Mesenchymal stem cell (in vitro differentiated cells and primary cell): ENCODE results near the gene RCBTB1.
"Not testable (repeated sequence)": the region's sequence is repeated elsewhere in the genome, so short reads cannot be mapped to it uniquely, and the experiment has no call there.

ENCODE experiments used
- DNase-seq: peaks from one replicate; pipeline ENCODE4 v3.0.0-alpha.2; 2013
- H2AFZ ChIP-seq: one replicate; pipeline ENCODE4 v1.6.1; 2013; ENCODE audit warnings: low read depth, mild to moderate bottlenecking, control low read depth, inconsistent platforms, low read length, moderate library complexity
- H2AK5ac ChIP-seq: 2 replicates; pipeline ENCODE4 v1.6.1; 2013; ENCODE audit warnings: low read length, moderate library complexity, mild to moderate bottlenecking, inconsistent platforms; ENCODE audit not compliant: severe bottlenecking
- H2BK120ac ChIP-seq: one replicate; pipeline ENCODE4 v1.6.1; 2013; ENCODE audit warnings: low read depth, mild to moderate bottlenecking, inconsistent platforms, low read length, moderate library complexity
- H2BK12ac ChIP-seq, 2 experiments: one replicate each; pipeline ENCODE4 v1.6.1; 2013; ENCODE audit warnings: inconsistent platforms in 2 of 2, low read length in 2 of 2, mild to moderate bottlenecking in 2 of 2, moderate library complexity in 2 of 2, control low read depth in 1 of 2
- H2BK15ac ChIP-seq: one replicate; pipeline ENCODE4 v1.6.1; 2013; ENCODE audit warnings: mild to moderate bottlenecking, low read depth, inconsistent platforms; ENCODE audit not compliant: poor library complexity, severe bottlenecking
- H2BK5ac ChIP-seq: 2 replicates; pipeline ENCODE4 v1.6.1; 2013; ENCODE audit warnings: low read depth, mild to moderate bottlenecking, low read length, control low read depth, inconsistent platforms; ENCODE audit not compliant: poor library complexity, severe bottlenecking
- H3K14ac ChIP-seq, 2 experiments: one replicate each; pipeline ENCODE4 v1.6.1; 2013; ENCODE audit warnings: inconsistent platforms in 2 of 2, low read length in 2 of 2, control low read depth in 1 of 2, mild to moderate bottlenecking in 1 of 2, moderate library complexity in 1 of 2
- H3K18ac ChIP-seq, 2 experiments: one replicate each; pipeline ENCODE4 v1.6.1; 2013; ENCODE audit warnings: inconsistent platforms in 2 of 2, low read length in 2 of 2, control low read depth in 1 of 2, low read depth in 1 of 2, mild to moderate bottlenecking in 1 of 2
- H3K23ac ChIP-seq, 2 experiments: one replicate each; pipeline ENCODE4 v1.6.1; 2013; ENCODE audit warnings: inconsistent platforms in 2 of 2, low read length in 2 of 2, mild to moderate bottlenecking in 2 of 2, moderate library complexity in 2 of 2, control low read depth in 1 of 2
- H3K27ac ChIP-seq: 2 replicates; pipeline ENCODE4 v1.5.1; 2013; ENCODE audit warnings: mild to moderate bottlenecking, moderate library complexity, low read length, control low read depth, inconsistent platforms; ENCODE audit not compliant: poor library complexity, severe bottlenecking
- H3K27me3 ChIP-seq, 2 experiments: 2 replicates each; pipeline versions ENCODE4 v1.6.1 to v1.7.0; 2013; ENCODE audit warnings: low read length in 2 of 2, mild to moderate bottlenecking in 2 of 2, moderate library complexity in 2 of 2, control low read depth in 1 of 2, inconsistent platforms in 1 of 2; ENCODE audit not compliant: control insufficient read depth in 1 of 2, insufficient read depth in 1 of 2
- H3K36me3 ChIP-seq, 2 experiments: 2 replicates each; pipeline versions ENCODE4 v1.6.1 to v1.7.0; 2013; ENCODE audit warnings: low read length in 2 of 2, control low read depth in 1 of 2, inconsistent platforms in 1 of 2, low read depth in 1 of 2, mild to moderate bottlenecking in 1 of 2; ENCODE audit not compliant: insufficient read depth in 2 of 2, control insufficient read depth in 1 of 2
- H3K4ac ChIP-seq, 2 experiments: one replicate each; pipeline ENCODE4 v1.6.1; 2013; ENCODE audit warnings: inconsistent platforms in 2 of 2, low read length in 2 of 2, mild to moderate bottlenecking in 2 of 2, moderate library complexity in 2 of 2, control low read depth in 1 of 2, low read depth in 1 of 2
- H3K4me1 ChIP-seq: 2 replicates; pipeline ENCODE4 v1.6.1; 2013; ENCODE audit warnings: low read depth, low read length, control low read depth; ENCODE audit not compliant: control insufficient read depth, insufficient read depth
- H3K4me2 ChIP-seq: 2 replicates; pipeline ENCODE4 v1.6.1; 2013; ENCODE audit warnings: low read length, mild to moderate bottlenecking, inconsistent platforms; ENCODE audit not compliant: poor library complexity, severe bottlenecking
- H3K4me3 ChIP-seq, 2 experiments: 2 replicates each; pipeline versions ENCODE4 v1.5.1 to v1.7.0; 2013; ENCODE audit warnings: low read length in 2 of 2, mild to moderate bottlenecking in 2 of 2, control low read depth in 1 of 2, low read depth in 1 of 2; ENCODE audit not compliant: insufficient read depth in 1 of 2
- H3K79me1 ChIP-seq: replicated peaks from 2 replicates; pipeline ENCODE4 v1.6.1; 2013; ENCODE audit warnings: mild to moderate bottlenecking, control low read depth, low read length, inconsistent platforms; ENCODE audit not compliant: poor library complexity, severe bottlenecking
- H3K9ac ChIP-seq: 2 replicates; pipeline ENCODE4 v1.7.0; 2013; ENCODE audit warnings: mild to moderate bottlenecking, low read length, moderate library complexity
- H3K9me3 ChIP-seq: 2 replicates; pipeline ENCODE4 v1.7.0; 2013; ENCODE audit warnings: mild to moderate bottlenecking, low read length; ENCODE audit not compliant: control insufficient read depth
- H4K8ac ChIP-seq: one replicate; pipeline ENCODE4 v1.6.1; 2013; ENCODE audit warnings: inconsistent platforms, mild to moderate bottlenecking, low read length, moderate library complexity
- H4K91ac ChIP-seq: one replicate; pipeline ENCODE4 v1.6.1; 2013; ENCODE audit warnings: mild to moderate bottlenecking, low read length, inconsistent platforms
- WGBS: methylation state at CpG from one replicate; pipeline ENCODE4 v1.1.7; 2013; ENCODE audit warnings: mixed read lengths; 5-methylcytosine and 5-hydroxymethylcytosine counted together

The RCBTB1 gene

DNA sequence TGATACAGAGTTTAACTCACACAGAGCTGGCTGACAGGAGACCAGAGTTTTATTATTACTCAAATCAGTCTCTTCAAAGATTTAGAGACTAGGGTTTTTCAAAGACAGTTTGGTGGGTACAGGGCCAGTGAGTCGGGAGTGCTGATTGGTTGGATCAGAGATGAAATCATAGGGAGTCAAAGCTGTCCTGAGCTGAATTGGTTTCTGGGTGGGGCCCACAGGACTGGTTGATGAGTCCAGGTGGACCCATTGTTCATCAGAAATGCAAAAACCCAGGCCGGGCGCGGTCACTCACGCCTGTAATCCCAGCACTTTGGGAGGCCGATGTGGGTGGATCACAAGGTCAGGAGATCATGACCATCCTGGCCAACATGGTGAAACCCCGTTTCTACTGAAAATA is 17.3 kb upstream of the RCBTB1 start:
- H4K91ac ChIP-seq, H2AK5ac ChIP-seq, H3K4ac ChIP-seq, DNase-seq, H3K79me1 ChIP-seq, H3K14ac ChIP-seq, H3K9me3 ChIP-seq, H4K8ac ChIP-seq, H3K9ac ChIP-seq, H3K23ac ChIP-seq, H3K4me1 ChIP-seq, H3K4me3 ChIP-seq, H2BK5ac ChIP-seq, H3K36me3 ChIP-seq, H2BK12ac ChIP-seq, H3K4me2 ChIP-seq, H3K27ac ChIP-seq, H3K18ac ChIP-seq, H2BK120ac ChIP-seq, H3K27me3 ChIP-seq, H2AFZ ChIP-seq, H2BK15ac ChIP-seq: not testable (repeated sequence)
- 97% methylated on average over 7 of the region's 7 CpGs for WGBS

DNA sequence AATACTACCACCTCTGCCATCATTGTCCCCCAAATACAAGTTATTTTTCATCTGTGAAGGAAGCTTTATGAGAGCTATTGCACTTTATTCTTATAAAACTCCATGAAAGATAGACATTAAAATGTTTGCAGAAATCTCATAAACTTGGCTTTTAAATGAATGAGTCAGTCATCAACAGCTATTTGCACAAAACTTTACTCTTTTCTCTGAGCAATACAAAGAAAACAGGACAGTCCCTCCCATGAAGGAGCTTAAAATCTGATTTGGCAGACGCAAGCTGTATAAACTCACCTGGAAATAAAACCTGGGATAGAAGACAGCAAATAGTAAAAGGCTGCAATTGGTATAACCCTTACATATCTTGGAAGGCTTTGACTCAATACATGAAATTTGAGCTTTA is 16.6 kb upstream of the RCBTB1 start:
- H4K91ac ChIP-seq: no peak overlapping the region
- H4K8ac ChIP-seq: no peak overlapping the region
- no peak overlapping the region for H3K4me3 ChIP-seq
- H2BK5ac ChIP-seq: no peak overlapping the region
- no peak overlapping the region for H3K14ac ChIP-seq
- H3K4me2 ChIP-seq: no peak overlapping the region
- H3K36me3 ChIP-seq: no peaks in the 10 kb centered on the region
- no peak overlapping the region for H2BK15ac ChIP-seq
- H3K79me1 ChIP-seq: no peaks in the 10 kb centered on the region
- H2AFZ ChIP-seq: no peak overlapping the region
- no peak overlapping the region for H3K9ac ChIP-seq
- no peak overlapping the region for H3K27ac ChIP-seq
- H3K18ac ChIP-seq: no peak overlapping the region
- H3K27me3 ChIP-seq: peaks cover 0 to 3% of the 10 kb centered on the region in 2 experiments
- no CpG with 5 or more reads among the region's 1 CpG for WGBS
- no peak for DNase-seq
- no peak overlapping the region for H2BK12ac ChIP-seq
- no peaks in the 10 kb centered on the region for H3K9me3 ChIP-seq
- no peak overlapping the region for H3K4ac ChIP-seq
- H3K23ac ChIP-seq: no peak overlapping the region
- peaks cover 1% of the 10 kb centered on the region for H3K4me1 ChIP-seq
- H2BK120ac ChIP-seq: no peak overlapping the region
- no peak overlapping the region for H2AK5ac ChIP-seq

DNA sequence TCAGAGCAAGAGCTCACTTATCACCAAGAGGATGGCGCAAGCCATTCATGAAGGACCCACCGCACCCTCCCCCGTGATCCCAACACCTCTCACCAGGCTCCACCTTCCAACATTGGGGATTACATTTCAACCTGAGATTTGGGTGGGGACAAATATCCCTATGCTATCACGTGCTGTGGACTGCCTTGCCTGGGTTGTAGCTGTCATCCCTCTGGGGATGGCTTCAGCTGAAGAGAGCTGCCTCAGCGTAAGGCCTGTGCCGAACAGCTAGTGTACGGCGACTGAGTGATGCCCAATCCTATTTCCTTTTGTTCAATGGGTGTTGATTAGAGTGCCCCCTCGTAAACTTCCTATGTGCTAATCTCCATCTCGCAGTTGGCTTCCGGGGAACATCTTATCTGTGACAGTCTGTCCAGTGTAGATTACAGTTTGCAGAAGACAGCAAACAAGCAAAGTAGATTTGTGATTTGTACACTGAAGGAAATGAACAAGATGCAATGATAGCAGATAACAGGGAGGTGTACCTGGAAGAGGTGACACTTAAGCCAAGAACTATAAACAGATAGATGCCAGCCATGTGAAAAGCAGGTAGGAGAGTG is 11.8 kb upstream of the RCBTB1 start:
- no peaks in the 10 kb centered on the region for H3K36me3 ChIP-seq
- H2BK120ac ChIP-seq: no peak overlapping the region
- no peak overlapping the region for H3K4ac ChIP-seq
- no peak overlapping the region for H3K4me2 ChIP-seq
- no peaks in the 10 kb centered on the region for H3K4me1 ChIP-seq
- no peak overlapping the region for H4K8ac ChIP-seq
- H3K23ac ChIP-seq: no peak overlapping the region
- no peak overlapping the region for H3K18ac ChIP-seq
- no peak overlapping the region for H3K27ac ChIP-seq
- 79% methylated on average over 10 of the region's 11 CpGs for WGBS
- no peak overlapping the region for H2AK5ac ChIP-seq
- H2BK15ac ChIP-seq: no peak overlapping the region
- peaks cover 0 to 3% of the 10 kb centered on the region in 2 experiments for H3K27me3 ChIP-seq
- H2BK5ac ChIP-seq: no peak overlapping the region
- no peak overlapping the region for H3K4me3 ChIP-seq
- DNase-seq: no peak
- no peak overlapping the region for H3K14ac ChIP-seq
- no peak overlapping the region for H2BK12ac ChIP-seq
- H3K9ac ChIP-seq: no peak overlapping the region
- no peak overlapping the region for H2AFZ ChIP-seq
- no peak overlapping the region for H4K91ac ChIP-seq
- no peaks in the 10 kb centered on the region for H3K79me1 ChIP-seq
- H3K9me3 ChIP-seq: no peaks in the 10 kb centered on the region

DNA sequence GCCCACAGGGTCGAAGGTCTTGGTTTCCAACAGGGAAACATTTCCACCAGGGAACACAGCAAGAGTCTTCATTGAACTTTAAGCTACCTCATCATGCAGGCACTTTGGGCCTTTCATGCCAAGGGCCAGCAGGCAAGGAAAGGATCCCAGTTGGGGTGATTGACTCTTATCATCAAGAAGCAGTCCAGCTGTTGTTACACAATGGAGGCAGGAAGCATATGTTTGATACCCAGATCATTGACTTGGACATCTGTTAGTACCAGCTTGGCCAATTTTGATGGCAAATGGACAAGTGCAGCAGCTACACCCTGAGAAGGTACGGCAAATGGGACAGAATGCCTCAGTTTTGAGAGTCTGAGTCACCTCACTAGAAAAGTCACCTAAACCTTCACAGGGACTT is 10.9 kb upstream of the RCBTB1 start:
- H3K27ac ChIP-seq: no peak overlapping the region
- H3K23ac ChIP-seq: no peak overlapping the region
- no peak overlapping the region for H4K8ac ChIP-seq
- no peak overlapping the region for H4K91ac ChIP-seq
- H2BK5ac ChIP-seq: no peak overlapping the region
- H2BK15ac ChIP-seq: no peak overlapping the region
- H2AK5ac ChIP-seq: no peak overlapping the region
- no peaks in the 10 kb centered on the region for H3K79me1 ChIP-seq
- no peak overlapping the region for H3K4me3 ChIP-seq
- no peaks in the 10 kb centered on the region for H3K9me3 ChIP-seq
- no peak overlapping the region for H3K4ac ChIP-seq
- no peak overlapping the region for H3K9ac ChIP-seq
- no peak overlapping the region for H2BK12ac ChIP-seq
- H3K36me3 ChIP-seq: no peaks in the 10 kb centered on the region
- no peak for DNase-seq
- H3K18ac ChIP-seq: no peak overlapping the region
- no peak overlapping the region for H2AFZ ChIP-seq
- peaks cover 0 to 3% of the 10 kb centered on the region in 2 experiments for H3K27me3 ChIP-seq
- H3K14ac ChIP-seq: no peak overlapping the region
- H2BK120ac ChIP-seq: no peak overlapping the region
- H3K4me1 ChIP-seq: no peaks in the 10 kb centered on the region
- 50% methylated on average over 2 of the region's 2 CpGs for WGBS
- H3K4me2 ChIP-seq: no peak overlapping the region
